AML-193 (cell line): ENCODE results near the gene PFDN4.

ENCODE experiments used
- DNase-seq, 2 experiments: peaks; one replicate each; lab custom pipeline; 2025; lab: John Stamatoyannopoulos, UW

PFDN4 gene, protein sequence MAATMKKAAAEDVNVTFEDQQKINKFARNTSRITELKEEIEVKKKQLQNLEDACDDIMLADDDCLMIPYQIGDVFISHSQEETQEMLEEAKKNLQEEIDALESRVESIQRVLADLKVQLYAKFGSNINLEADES

DNA sequence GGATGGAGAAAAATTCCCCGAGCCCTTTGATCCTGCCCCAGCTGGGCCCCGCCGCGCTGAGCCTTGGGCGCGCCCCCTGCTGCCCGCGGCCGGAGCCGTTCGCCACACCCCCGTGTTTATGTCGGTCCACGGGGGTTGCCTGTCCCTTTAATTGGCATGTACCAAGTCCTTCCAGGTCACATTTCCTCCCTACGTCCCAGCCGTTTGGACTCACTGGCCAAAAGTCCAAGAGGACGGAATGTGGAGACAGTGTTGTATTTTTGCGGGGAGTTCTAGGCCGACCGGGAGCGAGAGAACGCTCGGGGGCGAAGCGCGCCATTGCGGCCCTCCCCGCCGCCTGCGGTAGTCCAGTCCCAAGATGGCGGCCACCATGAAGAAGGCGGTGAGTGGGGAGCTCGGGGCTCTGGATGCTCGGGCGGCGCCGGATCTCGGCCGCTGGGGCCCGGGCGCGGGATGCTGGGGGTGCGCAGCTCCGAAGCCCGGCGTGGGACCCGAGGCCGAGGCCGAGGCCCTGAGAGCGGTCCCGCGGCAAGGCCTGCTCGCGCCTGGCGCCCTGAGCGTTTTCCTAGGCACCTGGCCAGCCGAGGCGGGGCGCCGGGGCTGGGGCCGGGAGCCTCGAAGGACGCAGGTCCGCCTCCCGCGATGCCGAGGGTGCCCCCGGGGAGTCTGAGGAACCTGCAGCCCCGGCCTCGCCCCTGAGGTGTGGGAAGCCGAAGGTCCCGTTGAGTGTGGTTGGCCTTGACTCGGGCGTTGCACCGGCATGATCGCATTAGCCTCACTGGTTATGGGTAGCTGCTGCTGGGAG lies at the start of gene PFDN4:
Gene PFDN4, plus strand, starts transcription at position 345 of the 805 bp plus-strand sequence. Its CDS starts 14 bp downstream, at position 359.
- DNase-seq: peak; percentile 72 to 82

GRCh38 chr20:54158226-54158625 lies 49.7 kb upstream of the PFDN4 start:
- no peak for DNase-seq

DNA sequence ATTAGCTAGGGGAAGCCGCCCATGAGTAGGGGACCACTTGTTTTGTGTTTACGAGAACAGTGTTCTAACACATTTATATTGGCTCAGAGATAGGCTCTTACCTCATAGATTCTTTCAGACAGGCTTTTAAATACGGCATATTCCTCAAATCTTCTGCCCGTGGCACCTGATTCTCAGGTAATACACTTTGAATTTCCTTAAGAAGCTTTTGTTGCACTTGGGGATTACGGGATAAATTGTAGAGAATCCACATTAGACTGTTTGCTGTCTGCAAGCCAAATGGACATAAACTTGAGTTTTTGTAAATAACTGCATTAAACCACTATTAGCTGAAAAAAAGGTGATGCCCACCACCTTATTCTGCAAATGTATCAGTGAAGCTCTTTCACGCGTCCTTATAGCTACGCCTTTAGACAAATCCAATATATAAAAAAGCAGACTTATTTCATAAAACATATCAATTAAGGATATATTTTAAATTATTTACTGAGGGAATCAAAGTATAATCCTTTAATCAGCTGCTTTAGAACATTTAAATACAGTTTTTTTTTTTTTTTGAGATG lies 49.0 kb upstream of the PFDN4 start:
- no peak for DNase-seq

DNA sequence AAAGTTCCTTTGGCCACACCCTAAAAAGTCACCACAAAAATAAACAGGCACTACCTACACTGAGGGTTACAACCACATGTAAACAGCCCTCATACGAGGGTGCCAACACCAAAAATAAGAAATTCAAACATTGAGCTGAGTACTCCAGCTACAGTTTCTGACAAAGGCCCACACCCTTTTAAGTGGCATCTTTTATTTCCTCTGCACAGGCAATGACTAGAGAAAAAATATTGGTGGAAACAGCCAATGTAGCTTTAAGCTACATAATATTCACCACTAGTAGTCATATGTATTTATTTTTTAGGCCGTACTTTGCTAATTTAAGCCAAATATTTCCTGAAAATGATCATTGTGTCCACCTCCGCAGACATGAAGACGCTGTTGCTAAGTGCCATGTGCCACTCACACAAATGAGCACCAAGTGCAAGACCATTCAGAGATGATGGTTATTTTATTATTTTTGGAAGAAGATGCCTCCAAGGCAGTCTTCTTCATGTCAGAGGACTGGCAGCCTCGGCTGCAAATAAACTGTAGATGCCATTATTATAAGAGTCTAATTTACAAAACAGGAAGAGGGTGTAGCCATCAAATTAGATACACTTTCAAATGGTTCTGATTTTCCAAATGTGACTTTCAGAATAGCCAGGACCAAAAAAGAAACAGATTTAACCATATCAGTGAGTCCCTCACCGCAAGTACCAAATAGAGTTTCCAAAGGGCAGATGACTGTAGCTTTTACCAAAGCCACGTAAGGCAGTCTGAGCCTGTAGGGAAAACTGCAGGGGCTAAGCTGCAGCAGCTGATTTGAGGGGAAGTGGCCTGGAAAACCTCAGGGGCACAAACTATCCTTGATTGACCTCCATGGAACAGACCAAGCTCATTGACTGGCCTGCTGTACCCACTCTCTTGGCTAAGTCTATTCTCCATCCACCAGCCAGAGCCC lies 47.6 kb upstream of the PFDN4 start:
- DNase-seq: no peak

GRCh38 chr20:54161008-54161820 lies 46.7 kb upstream of the PFDN4 start:
- DNase-seq: no peak

- DNase-seq: no peak
Observed at GRCh38 chr20:54161821-54162149, 46.1 kb upstream of the PFDN4 start.

DNA sequence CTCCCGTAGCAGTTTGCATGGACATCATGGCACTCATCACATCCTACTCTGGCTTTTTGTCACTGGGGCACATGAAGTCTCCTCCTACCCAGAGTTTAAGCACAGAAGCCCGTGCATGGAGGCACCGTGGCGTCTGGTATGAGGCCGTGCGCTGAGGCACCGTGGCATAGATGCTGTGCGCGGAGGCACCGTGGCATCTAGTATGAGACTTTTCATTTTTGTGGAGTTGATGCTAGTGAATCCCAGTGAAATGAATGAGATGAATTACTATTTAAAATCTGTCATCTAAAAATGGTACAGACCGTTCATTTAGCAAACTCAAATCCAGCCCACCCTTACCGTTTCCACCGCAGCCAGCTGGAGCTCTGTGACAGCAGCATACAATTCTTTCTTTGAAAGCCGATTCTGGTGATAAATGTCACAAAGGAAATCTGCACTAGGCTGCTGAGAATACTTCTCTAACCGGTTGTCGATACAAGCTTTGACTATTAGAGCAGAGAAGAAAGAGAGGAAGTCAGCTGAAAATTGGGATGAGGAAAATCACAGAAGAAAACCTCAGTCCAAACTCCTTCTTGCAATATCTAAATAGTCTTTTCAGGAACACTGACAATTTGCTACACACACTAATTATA lies 45.4 kb upstream of the PFDN4 start:
- DNase-seq: no peak

- no peak for DNase-seq
Observed at GRCh38 chr20:54163402-54163801, 44.5 kb upstream of the PFDN4 start.

DNA sequence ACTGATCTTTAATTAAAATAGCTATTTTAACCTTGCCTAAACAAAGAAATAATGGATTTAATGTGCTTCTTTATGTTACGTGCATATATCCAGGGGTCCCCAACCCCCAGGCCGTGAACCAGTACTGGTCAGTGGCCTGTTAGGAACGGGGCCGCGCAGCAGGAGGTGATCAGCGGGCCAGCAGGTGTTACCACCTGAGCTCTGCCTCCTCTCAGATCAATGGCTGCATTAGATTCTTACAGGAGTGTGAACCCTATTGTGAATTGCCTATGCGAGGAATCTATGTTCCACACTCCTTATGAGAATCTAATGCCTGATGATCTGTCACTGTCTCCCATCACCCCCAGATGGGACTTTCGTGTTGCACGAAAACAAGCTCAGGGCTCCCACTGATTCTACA lies 42.9 kb upstream of the PFDN4 start:
- DNase-seq: no peak

- no peak for DNase-seq
Observed at GRCh38 chr20:54165803-54166202, 42.1 kb upstream of the PFDN4 start.

- DNase-seq: no peak
Observed at GRCh38 chr20:54166987-54167662, 40.8 kb upstream of the PFDN4 start.

DNA sequence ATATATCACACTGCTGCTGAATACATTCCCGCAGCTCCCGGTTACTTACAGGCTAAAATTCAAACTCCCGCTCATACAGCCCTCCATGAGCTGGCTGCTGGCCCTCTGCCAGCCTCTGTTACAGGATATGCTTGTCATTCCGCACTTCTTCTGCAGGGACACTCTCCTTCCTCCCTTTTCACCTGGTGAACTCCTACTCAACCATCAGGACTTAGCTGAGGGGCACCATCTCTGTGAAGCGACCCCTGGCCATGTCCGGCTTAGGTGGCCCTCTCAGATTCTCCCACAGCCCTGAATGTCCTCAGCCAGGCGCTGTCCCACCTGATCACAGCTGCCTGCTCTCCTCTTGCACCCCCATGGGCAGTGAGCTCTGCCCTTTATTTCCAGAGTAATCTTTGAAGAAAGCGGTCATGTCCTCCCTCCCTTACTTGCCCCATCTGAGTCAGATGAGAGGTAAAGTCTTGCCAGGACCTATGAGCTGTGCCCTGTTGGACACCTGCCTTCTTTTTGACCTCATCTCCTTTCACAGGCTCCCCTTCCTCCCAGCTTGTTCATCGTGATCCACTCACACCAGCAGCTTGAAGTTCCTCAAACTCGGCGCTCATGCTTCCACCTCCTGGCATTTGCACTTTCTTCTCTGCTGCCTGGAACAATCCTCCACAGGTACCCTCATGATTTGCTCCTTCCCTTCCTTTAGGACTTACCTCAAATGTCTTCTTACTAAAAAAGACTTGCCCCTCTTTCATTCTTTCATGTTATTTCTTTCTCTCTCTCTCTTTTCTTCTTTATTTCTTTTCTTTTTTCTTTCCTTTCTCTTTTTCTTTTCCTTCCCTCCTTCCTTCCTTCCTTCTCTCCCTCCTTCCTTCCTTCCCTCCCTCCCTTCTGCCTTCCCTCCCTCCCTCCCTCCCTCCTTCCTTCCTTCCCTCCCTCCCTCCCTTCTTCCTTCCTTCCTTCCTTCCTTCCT lies 39.7 kb upstream of the PFDN4 start:
- DNase-seq: no peak

DNA sequence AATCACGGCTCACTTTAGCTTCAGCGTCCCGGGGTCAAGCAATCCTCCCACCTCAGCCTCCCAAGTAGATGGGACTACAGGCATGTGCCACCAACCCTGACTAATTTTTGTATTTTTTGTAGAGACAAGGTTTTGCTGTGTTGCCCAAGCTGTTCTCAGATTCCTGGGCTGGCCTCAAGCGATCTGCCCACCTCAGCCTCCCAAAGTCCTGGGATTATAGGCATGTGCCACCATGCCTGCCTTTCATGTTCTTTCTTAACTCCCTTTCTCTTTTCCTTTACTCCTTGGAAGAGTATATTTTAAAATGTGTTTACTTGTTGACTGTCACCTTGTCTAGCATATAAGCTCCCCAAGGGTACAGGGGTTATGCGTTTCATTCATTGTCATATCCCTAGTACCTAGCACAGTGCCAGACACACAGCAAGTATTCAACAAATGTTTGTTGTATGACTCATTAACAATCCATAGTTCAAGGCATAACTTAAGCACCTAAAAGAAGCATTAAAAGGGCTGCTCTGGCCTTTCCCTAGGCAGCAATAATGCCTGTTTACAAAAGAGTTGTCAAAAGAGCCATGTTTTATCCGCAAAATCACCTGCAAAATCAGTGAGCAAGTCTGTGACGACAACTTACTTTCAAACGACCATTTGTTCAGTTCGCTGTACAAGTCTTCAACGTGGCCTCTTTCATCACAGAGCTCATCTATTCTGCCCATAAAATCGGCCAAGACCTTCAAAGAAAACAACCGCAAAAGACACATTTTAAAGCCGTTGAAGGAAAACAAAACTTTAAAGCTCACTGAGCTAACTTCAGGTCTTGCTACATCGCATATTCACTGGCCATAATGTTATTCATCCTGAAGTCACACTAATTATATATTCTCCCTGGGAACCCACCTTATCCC lies 38.7 kb upstream of the PFDN4 start:
- no peak for DNase-seq

DNA sequence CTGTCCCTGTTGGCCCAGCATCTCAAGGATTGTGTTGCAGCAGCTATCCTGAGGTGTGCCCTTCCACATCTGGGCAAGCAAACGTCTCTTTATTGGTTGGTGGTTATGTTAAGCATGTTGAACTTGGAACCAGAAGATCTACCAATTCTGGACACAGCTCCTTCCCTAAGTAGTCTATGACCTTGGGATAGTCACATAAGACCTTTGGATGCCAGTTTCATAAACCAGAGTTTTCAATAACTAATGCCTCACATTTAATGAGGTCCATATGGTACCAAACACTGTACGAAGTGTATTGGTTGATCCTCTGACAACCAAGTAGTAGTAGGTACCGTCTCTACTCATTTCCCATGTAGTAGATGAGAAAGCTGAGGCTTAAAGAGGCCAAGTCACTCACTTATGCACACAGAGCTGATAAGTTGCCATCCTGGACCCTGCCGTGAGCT lies 37.8 kb upstream of the PFDN4 start:
- DNase-seq: no peak

DNA sequence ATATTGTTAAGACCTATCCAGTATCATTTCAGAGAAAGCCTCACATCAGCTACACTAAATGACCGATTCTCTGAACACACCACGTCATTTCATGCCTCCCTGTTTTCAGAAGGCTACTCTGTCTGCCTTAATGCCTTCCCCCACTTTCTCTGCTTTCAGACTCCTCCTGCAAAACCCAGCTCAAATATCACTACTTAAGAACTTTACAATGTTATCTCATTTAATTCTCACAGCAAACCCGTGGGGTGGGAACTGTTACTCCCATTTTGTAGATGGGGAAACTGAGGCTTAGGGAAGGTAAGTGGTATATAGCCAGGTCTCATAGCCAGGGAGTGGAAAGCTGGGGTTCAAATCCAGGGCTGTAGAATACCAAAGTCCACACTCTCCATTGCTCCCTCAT lies 36.9 kb upstream of the PFDN4 start:
- no peak for DNase-seq

- DNase-seq: no peak
Observed at GRCh38 chr20:54172532-54172855, 35.4 kb upstream of the PFDN4 start.

- no peak for DNase-seq
Observed at GRCh38 chr20:54172856-54173652, 34.8 kb upstream of the PFDN4 start.
